Measurements from ENCODE around the gene CD9. TPM values are rescaled to one million over a fixed set of nuclear protein-coding genes. Genes with fewer than 3 reads are reported as not detected.

CD9 gene
- total RNA-seq, 6 donors from 2014 or later = 96.4 to 716 (median 484) TPM

DNA sequence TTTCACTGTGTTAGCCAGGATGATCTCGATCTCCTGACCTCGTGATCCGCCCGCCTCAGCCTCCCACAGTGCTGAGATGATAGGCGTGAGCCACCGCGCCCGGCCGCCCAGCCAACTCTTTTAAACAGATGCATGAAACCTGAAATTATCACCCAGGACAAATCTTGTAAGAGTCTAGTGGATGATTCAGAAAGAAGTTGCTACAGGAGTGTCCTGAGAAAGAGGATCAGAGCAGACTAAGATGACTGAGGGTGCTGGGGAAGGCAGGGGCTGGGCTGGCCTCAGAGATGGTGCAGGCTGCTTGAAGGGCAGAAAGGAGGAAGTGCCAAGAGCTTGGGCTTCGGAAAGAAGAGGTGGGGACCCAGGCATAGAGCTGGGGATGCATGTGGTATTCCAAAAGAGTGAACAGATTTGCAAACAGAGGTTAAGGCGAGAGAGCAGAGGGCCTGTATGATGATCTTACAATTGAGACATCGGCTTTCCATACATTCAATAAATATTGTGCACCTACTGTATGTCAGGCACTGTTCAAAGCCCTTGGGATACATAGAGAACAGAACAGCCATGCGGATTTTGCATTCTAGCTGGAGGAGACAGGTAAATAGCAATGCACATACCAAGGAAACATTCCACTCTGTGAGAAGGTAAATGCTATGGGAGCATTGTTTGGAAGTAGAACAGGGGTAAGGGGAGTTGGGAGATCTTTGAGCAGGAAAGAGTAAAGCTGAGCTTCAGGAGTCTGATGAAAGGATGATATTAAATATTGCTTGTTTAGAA lies 7.4 kb upstream of the CD9 start:
- no peak for TF ChIP-seq POLR2AphosphoS5 (IDR thresholded peaks at IDR 0.05)
- TF ChIP-seq, protein P1, sequence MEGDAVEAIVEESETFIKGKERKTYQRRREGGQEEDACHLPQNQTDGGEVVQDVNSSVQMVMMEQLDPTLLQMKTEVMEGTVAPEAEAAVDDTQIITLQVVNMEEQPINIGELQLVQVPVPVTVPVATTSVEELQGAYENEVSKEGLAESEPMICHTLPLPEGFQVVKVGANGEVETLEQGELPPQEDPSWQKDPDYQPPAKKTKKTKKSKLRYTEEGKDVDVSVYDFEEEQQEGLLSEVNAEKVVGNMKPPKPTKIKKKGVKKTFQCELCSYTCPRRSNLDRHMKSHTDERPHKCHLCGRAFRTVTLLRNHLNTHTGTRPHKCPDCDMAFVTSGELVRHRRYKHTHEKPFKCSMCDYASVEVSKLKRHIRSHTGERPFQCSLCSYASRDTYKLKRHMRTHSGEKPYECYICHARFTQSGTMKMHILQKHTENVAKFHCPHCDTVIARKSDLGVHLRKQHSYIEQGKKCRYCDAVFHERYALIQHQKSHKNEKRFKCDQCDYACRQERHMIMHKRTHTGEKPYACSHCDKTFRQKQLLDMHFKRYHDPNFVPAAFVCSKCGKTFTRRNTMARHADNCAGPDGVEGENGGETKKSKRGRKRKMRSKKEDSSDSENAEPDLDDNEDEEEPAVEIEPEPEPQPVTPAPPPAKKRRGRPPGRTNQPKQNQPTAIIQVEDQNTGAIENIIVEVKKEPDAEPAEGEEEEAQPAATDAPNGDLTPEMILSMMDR (IDR thresholded peaks at IDR 0.05) = no peak
- no peak for TF ChIP-seq EP300 (IDR thresholded peaks at IDR 0.05)
- no peak for TF ChIP-seq POLR2A (IDR thresholded peaks at IDR 0.05)
- Histone ChIP-seq H3K4me3 (no peak overlapping the region), H3K36me3 (no peaks in the 10 kb centered on the region), H3K27me3 (no peaks in the 10 kb centered on the region), H3K27ac (no peak overlapping the region), H3K9me3 (no peaks in the 10 kb centered on the region), H3K4me1 (peaks cover 0 to 10% (median 10%) of the 10 kb centered on the region in 4 donors)
- 86 to 88% methylated on average over 13 of the region's 13 CpGs for WGBS, 2 donors
- peak in 1 of 2 donors; percentile 81 for DNase-seq
- ATAC-seq (ENCODE audit: low FRiP score in 2 of 2) = no peak

DNA sequence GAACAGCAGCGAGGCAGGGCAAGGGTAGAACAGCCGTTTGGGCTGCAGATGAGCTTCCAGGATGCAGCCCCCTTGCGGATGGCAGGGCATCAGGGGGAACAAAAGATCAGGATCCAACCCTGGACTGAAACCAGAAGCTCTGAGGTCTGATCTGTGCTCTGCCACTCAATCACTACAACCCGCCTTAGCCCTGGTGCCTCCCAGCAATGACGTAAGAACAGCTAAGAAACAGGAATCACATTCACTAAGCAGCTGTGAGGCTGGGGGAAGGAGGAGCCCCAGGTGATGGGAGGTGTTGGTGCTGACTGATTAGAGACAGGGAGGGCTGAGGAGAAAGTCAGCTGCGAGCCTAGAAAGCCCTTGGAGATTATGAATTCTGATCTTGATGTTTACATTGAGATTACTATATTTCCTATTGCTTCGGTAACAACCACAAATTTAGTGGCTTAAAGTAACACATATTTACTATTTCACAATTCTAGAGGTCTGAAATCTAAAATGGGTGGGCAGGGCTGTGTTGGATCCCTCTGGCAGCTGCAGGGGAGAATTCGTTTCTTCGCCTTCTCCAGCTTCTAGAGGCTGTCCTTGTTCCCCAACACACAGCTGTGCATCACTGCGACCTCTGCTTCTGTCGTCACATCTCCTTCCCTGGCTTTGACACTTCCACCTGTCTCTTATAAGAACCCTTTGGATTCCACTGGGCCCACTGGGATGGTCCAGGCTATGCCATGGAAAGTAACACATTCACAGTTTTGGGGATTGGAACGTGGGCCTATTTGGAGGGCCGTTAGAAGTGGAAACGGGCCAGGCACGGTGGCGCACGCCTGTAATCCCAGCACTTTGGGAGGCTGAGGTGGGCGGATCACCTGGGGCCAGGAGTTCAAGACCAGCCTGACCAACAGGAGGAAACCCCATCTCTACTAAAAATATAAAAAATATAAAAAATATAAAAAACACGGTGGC lies 6.1 kb upstream of the CD9 start:
- WGBS, 2 donors = 79 to 82% methylated on average over 19 of the region's 19 CpGs
- Histone ChIP-seq H3K27me3 (no peaks in the 10 kb centered on the region), H3K9me3 (no peaks in the 10 kb centered on the region), H3K36me3 (no peaks in the 10 kb centered on the region), H3K4me1 (peaks cover 9 to 23% (median 16%) of the 10 kb centered on the region in 4 donors), H3K4me3 (no peak overlapping the region), H3K27ac (no peak overlapping the region)
- ATAC-seq (ENCODE audit: low FRiP score in 2 of 2) = peak in 1 of 2 donors; percentile 48
- peak in 1 of 2 donors; percentile 62 for DNase-seq
- TF ChIP-seq, protein P1 (IDR thresholded peaks at IDR 0.05) = no peak
- TF ChIP-seq POLR2AphosphoS5 (IDR thresholded peaks at IDR 0.05) (no peak), EP300 (IDR thresholded peaks at IDR 0.05) (no peak), POLR2A (IDR thresholded peaks at IDR 0.05) (no peak)

DNA sequence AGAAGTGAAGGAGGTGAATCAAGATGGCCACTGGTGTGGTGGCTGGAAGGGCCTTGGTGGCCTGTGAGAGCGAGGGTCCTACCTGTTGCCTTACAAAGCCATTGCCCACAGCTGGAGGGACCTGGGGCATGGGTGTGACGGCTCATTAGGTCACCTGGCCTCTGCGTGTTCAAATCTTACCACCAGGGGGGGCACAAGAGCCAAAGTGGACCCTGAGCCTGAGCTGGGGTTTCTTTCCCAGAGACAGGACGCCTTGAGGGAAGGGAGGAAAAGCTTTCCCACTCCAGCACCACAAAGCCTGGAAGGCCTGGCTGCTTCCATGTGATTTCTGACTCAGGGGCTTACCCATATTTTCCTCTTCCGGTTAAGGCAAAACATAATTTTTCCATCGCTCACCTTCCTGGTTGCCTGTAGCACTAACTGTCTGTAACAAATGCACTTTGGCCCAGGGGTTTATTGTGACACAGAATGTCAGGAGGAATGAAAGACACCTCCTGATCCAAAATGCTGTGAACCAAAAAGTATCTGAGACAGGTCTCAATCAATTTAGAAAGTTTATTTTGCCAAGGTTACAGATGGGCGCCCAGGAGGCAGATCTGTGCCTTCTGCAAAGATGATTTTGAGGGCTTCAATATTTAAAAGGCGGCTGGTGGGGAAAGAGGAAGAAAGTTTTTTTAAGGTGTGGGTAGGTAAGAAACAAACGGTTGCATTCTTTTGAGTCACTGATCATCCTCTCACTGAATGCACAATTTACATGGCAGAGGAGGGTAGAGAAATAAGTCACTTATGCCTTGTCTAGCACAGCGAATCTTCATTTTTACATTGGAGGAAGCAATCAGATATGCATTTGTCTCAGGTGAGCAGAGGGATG lies 4.3 kb upstream of the CD9 start:
- peak overlapping the region; percentile 28 to 65 (median 53) for H3K27ac ChIP-seq
- H3K9me3 ChIP-seq = no peaks in the 10 kb centered on the region
- H3K4me3 ChIP-seq = no peak overlapping the region
- peaks cover 15 to 39% (median 19%) of the 10 kb centered on the region in 4 donors for H3K4me1 ChIP-seq
- 43 to 53% methylated on average over 8 to 10 of the region's 10 CpGs for WGBS, 2 donors
- TF ChIP-seq POLR2A (IDR thresholded peaks at IDR 0.05) = no peak
- TF ChIP-seq POLR2AphosphoS5 (IDR thresholded peaks at IDR 0.05) = peak; percentile 30 to 65
- TF ChIP-seq, protein P1 (IDR thresholded peaks at IDR 0.05) = peak; percentile 89 to 97 (median 96)
- TF ChIP-seq EP300 (IDR thresholded peaks at IDR 0.05) = peak in 1 of 4 donors; percentile 55
- no peaks in the 10 kb centered on the region for H3K36me3 ChIP-seq
- peak; percentile 85 to 89 for ATAC-seq (ENCODE audit: low FRiP score in 2 of 2)
- DNase-seq = peak in 1 of 2 donors; percentile 90
- H3K27me3 ChIP-seq = peaks cover 0 to 3% (median 0%) of the 10 kb centered on the region in 4 donors

DNA sequence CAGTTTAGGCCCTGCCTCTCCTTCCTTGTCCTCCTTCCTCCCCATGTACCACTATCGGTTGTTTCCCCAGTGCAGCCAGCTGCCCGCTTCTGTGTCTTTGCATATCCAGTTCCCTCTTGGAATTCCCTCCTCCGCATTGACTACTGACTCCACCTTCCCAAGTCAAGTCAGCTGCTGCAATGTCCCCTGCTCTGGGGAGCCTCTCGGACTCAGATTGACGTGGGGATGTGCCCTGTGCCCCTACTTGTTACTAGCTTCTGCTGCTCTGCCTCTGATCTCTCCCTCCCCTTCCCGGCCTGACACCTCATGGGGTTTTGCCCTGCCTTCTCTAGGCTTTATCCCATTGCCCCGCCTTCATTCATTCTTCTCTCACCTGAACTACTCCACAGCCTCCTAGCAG lies 2.1 kb upstream of the CD9 start:
- no peak for ATAC-seq (ENCODE audit: low FRiP score in 2 of 2)
- peak in 1 of 2 donors; percentile 36 for DNase-seq
- H3K4me1 ChIP-seq = peaks cover 17 to 60% (median 39%) of the 10 kb centered on the region in 4 donors
- peaks cover 0 to 8% (median 0%) of the 10 kb centered on the region in 4 donors for H3K27me3 ChIP-seq
- H3K9me3 ChIP-seq = no peaks in the 10 kb centered on the region
- peak overlapping the region in 3 of 4 donors; percentile 21 to 93 (median 38) for H3K27ac ChIP-seq
- H3K4me3 ChIP-seq = no peak overlapping the region
- no peaks in the 10 kb centered on the region for H3K36me3 ChIP-seq
- 67 to 75% methylated on average over 7 of the region's 7 CpGs for WGBS, 2 donors
- no peak for TF ChIP-seq EP300 (IDR thresholded peaks at IDR 0.05)
- TF ChIP-seq POLR2AphosphoS5 (IDR thresholded peaks at IDR 0.05) = no peak
- TF ChIP-seq, protein P1 (IDR thresholded peaks at IDR 0.05) = no peak
- no peak for TF ChIP-seq POLR2A (IDR thresholded peaks at IDR 0.05)
